GM12892 (cell line): Measurements from ENCODE around the gene KIF2A.

ENCODE experiments used
- POLR2A ChIP-seq: IDR thresholded peaks from 2 replicates; pipeline ENCODE4 v1.6.1; 2011; ENCODE audit warnings: low read depth, low read length, control low read depth
- POLR2AphosphoS5 ChIP-seq: IDR thresholded peaks from 2 replicates; pipeline ENCODE4 v1.6.1; 2011; ENCODE audit warnings: low read depth, low read length, control low read depth
- TAF1 ChIP-seq: IDR thresholded peaks from 2 replicates; pipeline ENCODE4 v1.6.1; 2011; ENCODE audit warnings: low read depth, mild to moderate bottlenecking, control low read depth, low read length, borderline replicate concordance

DNA sequence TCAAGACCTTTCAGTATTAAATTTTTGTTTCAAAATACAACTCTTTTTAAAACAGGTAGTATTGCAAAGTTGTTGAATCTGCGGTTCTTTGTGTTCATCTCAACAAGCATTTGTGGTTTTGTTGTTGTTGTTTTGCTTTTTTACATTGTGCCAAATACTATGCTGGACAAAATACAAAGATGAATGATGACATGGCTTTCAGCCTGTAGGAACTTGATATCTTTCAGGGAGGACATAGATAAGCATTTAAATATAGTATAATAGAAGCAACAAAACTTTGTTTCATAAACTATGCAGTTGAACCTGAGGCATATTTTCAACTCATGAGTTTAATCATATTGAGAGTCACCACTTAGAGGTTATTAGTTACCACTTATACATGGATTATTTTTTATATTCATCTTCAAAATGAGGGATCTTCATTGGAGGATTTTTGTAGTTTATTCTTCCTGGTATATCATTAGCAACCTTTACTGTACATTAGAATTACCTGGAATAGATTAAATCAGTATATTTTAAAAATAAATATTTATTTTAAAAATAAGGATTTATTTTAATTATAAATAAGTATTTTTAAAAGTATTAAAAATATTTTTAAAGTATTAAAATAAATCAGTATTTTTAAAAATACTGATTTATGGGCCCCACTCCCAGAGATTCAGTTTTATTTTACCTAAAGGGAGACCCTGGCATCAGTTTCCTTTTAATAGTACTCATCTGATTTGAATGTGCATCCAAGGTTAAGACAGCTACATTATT is 42.9 kb downstream of the KIF2A start:
- TF ChIP-seq POLR2A (no peak), POLR2AphosphoS5 (no peak), TAF1 (no peak)
